Measurements from ENCODE around the gene GNG7. TPM values are rescaled to one million over a fixed set of nuclear protein-coding genes. Genes with fewer than 3 reads are reported as not detected.

Gene GNG7
- total RNA-seq, 1 experiment from 2014 or later, result 0.87 TPM

GRCh38 chr19:2728783-2729387, 26.4 kb upstream of the GNG7 start:
- DNase-seq, result no peak
- Mint-ChIP-seq H3K36me3 (ENCODE audit: insufficient read depth, unreplicated experiment) (peaks cover 4% of the 10 kb centered on the region), H3K27me3 (ENCODE audit: unreplicated experiment) (peaks cover 42% of the 10 kb centered on the region), H3K9me3 (ENCODE audit: low read depth, unreplicated experiment) (no peaks in the 10 kb centered on the region), H3K4me3 (ENCODE audit: low read depth, unreplicated experiment) (no peak overlapping the region), H3K4me1 (ENCODE audit: low read depth, unreplicated experiment) (no peaks in the 10 kb centered on the region), H3K27ac (ENCODE audit: unreplicated experiment) (no peak overlapping the region)
- CTCF ChIA-PET, result interaction anchor here (0.7 to 1.3 kb wide), 2 partner anchors 76 to 80 kb away, joined by 3 to 4 read pairs; no protein-coding TSS in a partner anchor
- BruUV-seq (replicated peaks), result no TSS peak
- no peak for TF ChIP-seq CTCF (IDR thresholded peaks at IDR 0.05; ENCODE audit: unreplicated experiment)
- intact Hi-C loops (cut with micrococcal nuclease; ENCODE audit: unreplicated experiment), result no loop called here

GRCh38 chr19:2727640-2727944, 25.1 kb upstream of the GNG7 start:
- no peak for DNase-seq
- no peak overlapping the region for H3K27ac Mint-ChIP-seq (ENCODE audit: unreplicated experiment)
- H3K4me1 Mint-ChIP-seq (ENCODE audit: low read depth, unreplicated experiment), result no peaks in the 10 kb centered on the region
- peaks cover 4% of the 10 kb centered on the region for H3K36me3 Mint-ChIP-seq (ENCODE audit: insufficient read depth, unreplicated experiment)
- BruUV-seq (replicated peaks), result no TSS peak
- intact Hi-C loops (cut with micrococcal nuclease; ENCODE audit: unreplicated experiment), result no loop called here
- no peaks in the 10 kb centered on the region for H3K9me3 Mint-ChIP-seq (ENCODE audit: low read depth, unreplicated experiment)
- CTCF ChIA-PET, result interaction anchor here (0.5 to 1.3 kb wide), 2 partner anchors 79 to 354 kb away, joined by 3 to 4 read pairs; no protein-coding TSS in a partner anchor
- H3K27me3 Mint-ChIP-seq (ENCODE audit: unreplicated experiment), result peaks cover 55% of the 10 kb centered on the region
- no peak overlapping the region for H3K4me3 Mint-ChIP-seq (ENCODE audit: low read depth, unreplicated experiment)
- no peak for TF ChIP-seq CTCF (IDR thresholded peaks at IDR 0.05; ENCODE audit: unreplicated experiment)

GRCh38 chr19:2726904-2727639, 24.6 kb upstream of the GNG7 start:
- no peak for TF ChIP-seq CTCF (IDR thresholded peaks at IDR 0.05; ENCODE audit: unreplicated experiment)
- CTCF ChIA-PET, result interaction anchor here (0.5 to 1.3 kb wide), 3 partner anchors 26 to 353 kb away, joined by 3 to 5 read pairs (median 4); no protein-coding TSS in a partner anchor
- BruUV-seq (replicated peaks), result no TSS peak
- no peak for DNase-seq
- intact Hi-C loops (cut with micrococcal nuclease; ENCODE audit: unreplicated experiment), result no loop called here
- Mint-ChIP-seq H3K9me3 (ENCODE audit: low read depth, unreplicated experiment) (no peaks in the 10 kb centered on the region), H3K4me1 (ENCODE audit: low read depth, unreplicated experiment) (no peaks in the 10 kb centered on the region), H3K36me3 (ENCODE audit: insufficient read depth, unreplicated experiment) (peaks cover 4% of the 10 kb centered on the region), H3K27me3 (ENCODE audit: unreplicated experiment) (peaks cover 60% of the 10 kb centered on the region), H3K4me3 (ENCODE audit: low read depth, unreplicated experiment) (no peak overlapping the region), H3K27ac (ENCODE audit: unreplicated experiment) (no peak overlapping the region)

- no peak overlapping the region for H3K4me3 Mint-ChIP-seq (ENCODE audit: low read depth, unreplicated experiment)
- H3K27ac Mint-ChIP-seq (ENCODE audit: unreplicated experiment), result no peak overlapping the region
- peaks cover 61% of the 10 kb centered on the region for H3K27me3 Mint-ChIP-seq (ENCODE audit: unreplicated experiment)
These were observed 23.8 kb upstream of the GNG7 start for GRCh38 chr19:2726160-2726855.

More at GRCh38 chr19:2726160-2726855, 23.8 kb upstream of the GNG7 start:
- Mint-ChIP-seq H3K9me3 (ENCODE audit: low read depth, unreplicated experiment) (no peaks in the 10 kb centered on the region), H3K4me1 (ENCODE audit: low read depth, unreplicated experiment) (no peaks in the 10 kb centered on the region), H3K36me3 (ENCODE audit: insufficient read depth, unreplicated experiment) (peaks cover 4% of the 10 kb centered on the region)
- DNase-seq, result no peak
- no peak for TF ChIP-seq CTCF (IDR thresholded peaks at IDR 0.05; ENCODE audit: unreplicated experiment)
- CTCF ChIA-PET, result interaction anchor here (0.9 kb wide), 1 partner anchor 26 kb away, joined by 5 read pairs; no protein-coding TSS in a partner anchor
- intact Hi-C loops (cut with micrococcal nuclease; ENCODE audit: unreplicated experiment), result no loop called here
- BruUV-seq (replicated peaks), result no TSS peak

Data from Calu3 (cell line).